Parathyroid adenoma (tissue), 2 donors: ENCODE measurements around the gene TSPAN1.
"Not testable (repeated sequence)": the region's sequence is repeated elsewhere in the genome, so short reads cannot be mapped to it uniquely, and the experiment has no call there.

ENCODE experiments used
- H2AFZ ChIP-seq: fragments of 300-600 bp; sonication (generic); one replicate; pipeline ENCODE4 v1.7.0; 2017; ENCODE audit warnings: antibody characterized with exemption, mild to moderate bottlenecking
- H3K27ac ChIP-seq: fragments of 300-600 bp; sonication (generic); one replicate; pipeline ENCODE4 v1.7.0; 2017
- H3K27me3 ChIP-seq: fragments of 300-600 bp; sonication (generic); one replicate; pipeline ENCODE4 v1.7.0; 2017; ENCODE audit warnings: low read length; ENCODE audit not compliant: control insufficient read depth, insufficient read depth
- H3K36me3 ChIP-seq: fragments of 300-600 bp; sonication (generic); one replicate; pipeline ENCODE4 v1.7.0; 2017; ENCODE audit warnings: low read length; ENCODE audit not compliant: control insufficient read depth, insufficient read depth
- H3K4me1 ChIP-seq: fragments of 300-600 bp; sonication (generic); one replicate; pipeline ENCODE4 v1.7.0; 2017; ENCODE audit warnings: control low read depth
- H3K4me2 ChIP-seq: fragments of 300-600 bp; sonication (generic); one replicate; pipeline ENCODE4 v1.7.0; 2017; ENCODE audit warnings: low read length
- H3K4me3 ChIP-seq: fragments of 300-600 bp; sonication (generic); one replicate; pipeline ENCODE4 v1.7.0; 2017; ENCODE audit warnings: low read depth, low read length
- H3K79me2 ChIP-seq: fragments of 300-600 bp; sonication (generic); one replicate; pipeline ENCODE4 v1.7.0; 2017; ENCODE audit warnings: control low read depth
- H3K9ac ChIP-seq: fragments of 300-600 bp; sonication (generic); one replicate; pipeline ENCODE4 v1.7.0; 2017; ENCODE audit warnings: mild to moderate bottlenecking
- H3K9me3 ChIP-seq: fragments of 300-600 bp; sonication (generic); one replicate; pipeline ENCODE4 v1.7.0; 2017; ENCODE audit warnings: low read length; ENCODE audit not compliant: control insufficient read depth
- TF ChIP-seq, protein P1 (sequence below): fragments of 300-600 bp; sonication (generic); IDR thresholded peaks from one replicate; pipeline ENCODE4 v1.7.0; 2017; ENCODE audit warnings: antibody characterized with exemption, mild to moderate bottlenecking
- donor health status: primary hyperparathyroidism.

The TSPAN1 gene

DNA sequence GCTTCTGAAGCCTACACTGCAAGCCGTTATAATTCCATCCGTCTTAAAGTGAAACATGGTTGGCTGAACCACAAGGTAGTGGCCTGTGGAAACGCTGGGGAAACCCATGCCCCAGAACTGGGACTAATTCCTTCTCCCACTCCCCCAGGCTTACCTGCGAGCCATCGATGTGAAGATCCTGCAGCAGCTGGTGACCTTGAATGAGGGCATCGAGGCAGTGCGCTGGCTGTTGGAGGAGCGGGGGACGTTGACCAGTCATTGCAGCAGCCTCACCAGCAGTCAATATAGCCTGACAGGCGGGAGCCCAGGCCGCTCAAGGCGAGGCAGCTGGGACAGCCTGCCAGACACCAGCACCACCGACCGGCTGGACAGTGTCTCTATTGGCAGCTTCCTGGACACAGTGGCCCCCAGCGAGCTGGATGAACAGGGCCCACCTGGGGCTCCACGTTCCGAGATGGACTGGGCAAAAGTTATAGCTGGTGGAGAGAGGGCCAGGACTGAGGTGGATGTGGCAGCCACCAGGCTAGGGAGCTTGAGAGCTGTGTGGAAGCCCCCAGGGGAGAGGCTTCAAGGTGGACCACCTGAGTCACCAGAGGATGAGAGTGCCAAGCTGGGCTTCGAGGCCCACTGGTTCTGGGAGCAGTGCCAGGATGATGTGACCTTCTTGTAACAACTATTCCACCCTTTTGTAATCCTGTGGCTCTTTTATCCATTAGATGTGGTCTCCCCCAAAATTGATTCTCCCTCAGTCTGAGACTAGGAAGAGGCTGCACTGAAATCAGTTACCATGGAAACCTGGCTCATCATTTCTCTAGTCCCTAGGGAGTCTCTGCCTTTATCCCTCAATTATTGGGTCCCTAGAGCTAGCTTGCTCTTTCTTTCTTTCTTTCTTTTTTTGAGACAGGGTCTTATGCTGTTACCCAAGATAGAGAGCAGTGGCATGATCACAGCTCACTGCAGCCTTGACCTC is 44.9 kb downstream of the TSPAN1 start:
- TF ChIP-seq, protein P1, sequence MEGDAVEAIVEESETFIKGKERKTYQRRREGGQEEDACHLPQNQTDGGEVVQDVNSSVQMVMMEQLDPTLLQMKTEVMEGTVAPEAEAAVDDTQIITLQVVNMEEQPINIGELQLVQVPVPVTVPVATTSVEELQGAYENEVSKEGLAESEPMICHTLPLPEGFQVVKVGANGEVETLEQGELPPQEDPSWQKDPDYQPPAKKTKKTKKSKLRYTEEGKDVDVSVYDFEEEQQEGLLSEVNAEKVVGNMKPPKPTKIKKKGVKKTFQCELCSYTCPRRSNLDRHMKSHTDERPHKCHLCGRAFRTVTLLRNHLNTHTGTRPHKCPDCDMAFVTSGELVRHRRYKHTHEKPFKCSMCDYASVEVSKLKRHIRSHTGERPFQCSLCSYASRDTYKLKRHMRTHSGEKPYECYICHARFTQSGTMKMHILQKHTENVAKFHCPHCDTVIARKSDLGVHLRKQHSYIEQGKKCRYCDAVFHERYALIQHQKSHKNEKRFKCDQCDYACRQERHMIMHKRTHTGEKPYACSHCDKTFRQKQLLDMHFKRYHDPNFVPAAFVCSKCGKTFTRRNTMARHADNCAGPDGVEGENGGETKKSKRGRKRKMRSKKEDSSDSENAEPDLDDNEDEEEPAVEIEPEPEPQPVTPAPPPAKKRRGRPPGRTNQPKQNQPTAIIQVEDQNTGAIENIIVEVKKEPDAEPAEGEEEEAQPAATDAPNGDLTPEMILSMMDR, result no peak
- Histone ChIP-seq H3K9me3 (no peaks in the 10 kb centered on the region), H3K27ac (no peak overlapping the region), H3K27me3 (no peaks in the 10 kb centered on the region), H3K79me2 (no peaks in the 10 kb centered on the region), H3K9ac (no peak overlapping the region), H3K4me2 (no peak overlapping the region), H3K36me3 (no peaks in the 10 kb centered on the region), H3K4me1 (peaks cover 4% of the 10 kb centered on the region), H2AFZ (no peak overlapping the region), H3K4me3 (no peak overlapping the region)

GRCh38 chr1:46220808-46221207 is 45.9 kb downstream of the TSPAN1 start:
- no peak overlapping the region for H2AFZ ChIP-seq
- H3K4me2 ChIP-seq, result no peak overlapping the region
- H3K79me2 ChIP-seq, result no peaks in the 10 kb centered on the region
- H3K9ac ChIP-seq, result no peak overlapping the region
- H3K36me3 ChIP-seq, result no peaks in the 10 kb centered on the region
- no peak overlapping the region for H3K27ac ChIP-seq
- H3K27me3 ChIP-seq, result no peaks in the 10 kb centered on the region
- TF ChIP-seq, protein P1, result no peak
- H3K9me3 ChIP-seq, result no peaks in the 10 kb centered on the region
- H3K4me1 ChIP-seq, result peaks cover 4% of the 10 kb centered on the region
- H3K4me3 ChIP-seq, result no peak overlapping the region

- Histone ChIP-seq H3K4me3 (no peak overlapping the region), H3K4me1 (peaks cover 4% of the 10 kb centered on the region), H3K9ac (no peak overlapping the region), H3K79me2 (no peaks in the 10 kb centered on the region), H3K27ac (no peak overlapping the region), H2AFZ (no peak overlapping the region), H3K9me3 (no peaks in the 10 kb centered on the region), H3K36me3 (no peaks in the 10 kb centered on the region), H3K27me3 (no peaks in the 10 kb centered on the region), H3K4me2 (no peak overlapping the region)
- TF ChIP-seq, protein P1, result no peak
Measured at GRCh38 chr1:46221749-46222148, 46.9 kb downstream of the TSPAN1 start.

GRCh38 chr1:46223055-46223454 is 48.2 kb downstream of the TSPAN1 start:
- not testable (repeated sequence) for H3K79me2 ChIP-seq, H3K9ac ChIP-seq, H3K4me3 ChIP-seq, H3K9me3 ChIP-seq, H3K4me1 ChIP-seq, H3K27ac ChIP-seq, H3K4me2 ChIP-seq, H3K36me3 ChIP-seq, H2AFZ ChIP-seq, H3K27me3 ChIP-seq

DNA sequence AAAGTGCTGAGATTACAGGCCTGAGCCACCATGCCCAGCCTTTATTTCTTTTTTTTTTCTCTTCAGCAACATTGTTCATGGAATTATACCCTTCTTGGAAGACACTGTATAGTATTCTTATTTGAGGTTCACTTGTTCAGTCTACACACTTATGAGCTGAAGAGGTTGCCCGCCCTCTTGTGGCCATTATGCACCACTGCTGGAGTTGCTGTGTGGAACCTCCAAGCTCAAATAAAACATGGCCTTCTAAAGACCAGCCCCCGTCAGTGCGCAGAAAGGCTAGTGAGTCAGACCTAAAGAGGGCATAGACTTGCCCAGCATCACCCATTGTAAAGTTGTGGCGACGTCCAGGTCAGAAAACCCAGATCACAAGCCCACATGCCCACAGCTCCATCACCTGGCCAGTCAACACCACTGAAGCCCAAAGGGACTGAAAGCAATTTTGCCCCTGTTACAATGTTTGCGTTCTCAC is 48.6 kb downstream of the TSPAN1 start:
- H3K27ac ChIP-seq, result no peak overlapping the region
- H3K4me1 ChIP-seq, result peaks cover 4% of the 10 kb centered on the region
- H3K4me3 ChIP-seq, result no peak overlapping the region
- H3K36me3 ChIP-seq, result no peaks in the 10 kb centered on the region
- H3K4me2 ChIP-seq, result no peak overlapping the region
- TF ChIP-seq, protein P1, result peak; percentile 83
- no peak overlapping the region for H2AFZ ChIP-seq
- H3K79me2 ChIP-seq, result no peaks in the 10 kb centered on the region
- H3K9me3 ChIP-seq, result no peaks in the 10 kb centered on the region
- no peaks in the 10 kb centered on the region for H3K27me3 ChIP-seq
- H3K9ac ChIP-seq, result no peak overlapping the region
